ENCODE data around the gene SEZ6L2. TPM values are rescaled to one million over a fixed set of nuclear protein-coding genes. Genes with fewer than 3 reads are reported as not detected.

The SEZ6L2 gene
- total RNA-seq, 1 experiment from 2014 or later = 44.7 TPM

- Histone ChIP-seq H3K9ac (ENCODE audit: extremely low read depth, insufficient read length, low read length) (no peak overlapping the region), H3K9me3 (ENCODE audit: control insufficient read depth, low read depth, low read length) (no peaks in the 10 kb centered on the region), H4K8ac (replicated peaks; ENCODE audit: insufficient read length, low read depth, low read length) (no peak overlapping the region), H3K14ac (ENCODE audit: insufficient read depth, low read length) (no peak overlapping the region), H2BK12ac (ENCODE audit: insufficient read length, low read depth, low read length) (no peak overlapping the region), H3K79me2 (ENCODE audit: insufficient read depth, low read length) (no peaks in the 10 kb centered on the region), H2AFZ (ENCODE audit: low read length) (no peak overlapping the region), H3K18ac (ENCODE audit: insufficient read length, low read depth, low read length) (no peak overlapping the region), H2BK120ac (ENCODE audit: low read depth, low read length, poor library complexity, severe bottlenecking) (no peak overlapping the region), H4K5ac (ENCODE audit: insufficient read length, low read depth, low read length) (no peak overlapping the region), H3K56ac (ENCODE audit: insufficient read length, low read depth, low read length) (no peak overlapping the region), H3K23me2 (ENCODE audit: insufficient read length, low read depth, low read length, poor library complexity, severe bottlenecking) (no peaks in the 10 kb centered on the region), H3K4me1 (ENCODE audit: insufficient read depth, low read length) (no peaks in the 10 kb centered on the region), H3K4me2 (ENCODE audit: insufficient read depth, insufficient read length, low read length) (no peak overlapping the region), H3K27me3 (ENCODE audit: insufficient read depth, low read length) (no peaks in the 10 kb centered on the region), H2AK5ac (ENCODE audit: insufficient read length, low read length) (no peak overlapping the region), H3K23ac (ENCODE audit: insufficient read length, low read depth, low read length) (no peak overlapping the region), H4K91ac (ENCODE audit: insufficient read length, low read depth, low read length) (no peak overlapping the region), H3K79me1 (ENCODE audit: insufficient read depth, low read depth, low read length, poor library complexity, severe bottlenecking) (no peaks in the 10 kb centered on the region), H2BK5ac (ENCODE audit: insufficient read length, low read length) (no peak overlapping the region), H3T11ph (ENCODE audit: low read length) (no peak overlapping the region), H2BK20ac (ENCODE audit: low read depth, low read length, poor library complexity, severe bottlenecking) (no peak overlapping the region), H3K4ac (ENCODE audit: low read depth, low read length) (no peak overlapping the region), H3K27ac (ENCODE audit: insufficient read length, low read depth, low read length) (no peak overlapping the region), H4K20me1 (ENCODE audit: control insufficient read depth, insufficient read depth, insufficient read length) (no peaks in the 10 kb centered on the region), H2BK15ac (ENCODE audit: low read depth, low read length) (no peak overlapping the region)
- no peaks in the 10 kb centered on the region for H3K27me3 Mint-ChIP-seq (ENCODE audit: low read depth)
- no peak for TF ChIP-seq CTCF (conservative IDR thresholded peaks at IDR 0.05)
- no peaks in the 10 kb centered on the region for H3K4me1 Mint-ChIP-seq
- H3K4me3 Mint-ChIP-seq = peak overlapping the region in 1 of 2 experiments; percentile 54; a peak in 1 of 5 replicates
- no CpG with 5 or more reads among the region's 10 CpGs for WGBS (ENCODE audit: extremely low coverage, insufficient read length, low lambda C conversion rate)
- no peaks in the 10 kb centered on the region for H3K36me3 Mint-ChIP-seq (ENCODE audit: insufficient read depth in 1 of 3, low read depth in 3 of 3)
- H3K27ac Mint-ChIP-seq = no peak overlapping the region; a peak in 1 of 7 replicates
- no peaks in the 10 kb centered on the region for H3K9me3 Mint-ChIP-seq
- DNase-seq = no peak
These were observed 59.1 kb downstream of the SEZ6L2 start for GRCh38 chr16:29840240-29840639.

All from H9 (cell line).